Epithelial cell of prostate (primary cell): Measurements from ENCODE around the gene PREX1.
"Not testable (repeated sequence)": the region's sequence is repeated elsewhere in the genome, so short reads cannot be mapped to it uniquely, and the experiment has no call there.

Experiments used
- DNase-seq: peaks from one replicate; pipeline ENCODE4 v3.0.0-alpha.2; 2011; ENCODE audit warnings: low read depth, low spot score
- H3K27ac ChIP-seq: fragments of 450-650 bp; 2 replicates; pipeline ENCODE4 v1.5.1; 2017; ENCODE audit warnings: mild to moderate bottlenecking

The PREX1 gene

DNA sequence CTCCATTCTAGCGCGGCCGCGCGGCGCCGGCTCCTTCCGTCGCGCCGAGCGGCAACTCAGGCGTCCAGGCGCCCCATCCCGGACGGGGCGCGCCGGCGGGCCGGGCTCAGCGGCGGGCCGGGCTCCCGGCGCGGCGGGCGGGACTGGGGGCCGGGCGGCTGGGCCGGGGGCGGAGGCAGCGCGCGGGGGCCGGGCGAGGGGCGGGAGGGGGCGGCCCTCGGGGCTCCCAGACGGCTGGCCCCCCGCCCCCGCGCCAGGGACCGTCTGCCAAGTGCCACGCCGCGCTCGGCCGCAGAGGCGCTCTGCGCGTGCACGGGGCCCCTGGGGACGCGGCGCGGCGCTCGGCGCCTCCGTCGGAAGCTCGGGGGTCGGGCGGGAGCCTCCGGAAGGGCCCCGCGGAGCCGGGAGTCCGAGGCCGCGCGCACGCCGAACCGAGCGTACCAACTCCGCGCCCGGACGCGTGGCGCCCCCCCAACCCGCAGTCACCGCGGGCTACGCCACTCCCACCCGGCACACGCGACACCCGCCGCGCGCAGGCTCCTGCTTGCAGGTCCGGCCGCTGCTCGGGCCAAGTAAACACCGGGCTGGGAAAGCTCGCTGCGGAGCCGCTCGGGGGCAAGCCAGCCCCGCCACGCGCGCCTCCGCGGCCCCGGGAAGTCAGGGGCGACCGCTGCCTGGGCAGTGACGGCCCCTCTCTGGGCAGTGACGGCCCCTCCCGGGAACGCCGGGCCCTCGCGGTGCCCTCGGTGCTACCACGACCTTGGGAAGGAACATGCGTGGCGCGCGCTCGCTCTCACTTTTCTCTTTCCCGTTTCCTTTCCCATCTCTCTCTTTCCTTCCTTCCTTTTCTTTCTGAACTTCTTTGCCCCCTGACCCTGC is at the start of gene PREX1:
TSS of gene PREX1 (minus strand) at position 145 of the 879 bp plus-strand sequence. CDS start at position 6, 139 bp downstream.
- H3K27ac ChIP-seq, result no peak within 1 kb of the TSS
- DNase-seq, result no peak

DNA sequence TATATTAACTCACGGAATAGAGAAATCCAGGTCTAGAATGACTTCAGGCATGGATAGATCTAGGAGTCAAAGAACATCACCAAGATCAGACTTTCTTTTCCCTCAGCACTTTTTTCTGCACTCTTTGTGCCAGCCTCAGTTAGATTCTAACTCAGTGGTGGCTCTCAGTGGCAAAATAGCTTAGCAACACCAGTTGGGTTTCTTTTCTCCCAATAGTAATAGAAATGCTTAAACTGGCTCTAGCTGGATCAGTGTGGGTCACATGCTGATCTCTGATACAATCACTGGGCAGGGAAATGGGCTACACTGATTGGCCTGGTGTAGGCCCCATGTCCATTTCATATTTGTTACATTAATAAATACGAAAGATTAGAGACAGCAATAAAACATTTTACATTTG is 49.5 kb upstream of the PREX1 start:
- no peak overlapping the region for H3K27ac ChIP-seq
- DNase-seq, result no peak

DNA sequence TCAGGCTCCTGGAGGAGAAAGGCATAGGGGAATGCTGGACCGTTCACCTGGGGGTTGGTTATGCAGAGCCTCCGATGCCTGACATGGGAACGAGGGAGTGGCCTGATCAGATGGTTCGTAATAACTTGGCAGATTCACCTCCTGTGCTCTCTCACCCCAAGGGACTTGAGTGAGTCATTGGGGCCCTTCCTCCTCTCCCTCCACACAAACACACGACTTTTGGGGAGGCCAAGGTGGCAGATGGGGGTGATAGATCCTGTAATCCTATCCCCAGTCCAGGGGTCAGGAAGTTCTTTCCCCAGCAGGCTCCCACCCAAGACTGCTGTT is 48.1 kb upstream of the PREX1 start:
- no peak for DNase-seq
- H3K27ac ChIP-seq, result no peak overlapping the region

- DNase-seq, result no peak
- H3K27ac ChIP-seq, result no peak overlapping the region
These were observed 47.6 kb upstream of the PREX1 start for GRCh38 chr20:48875233-48875913.

DNA sequence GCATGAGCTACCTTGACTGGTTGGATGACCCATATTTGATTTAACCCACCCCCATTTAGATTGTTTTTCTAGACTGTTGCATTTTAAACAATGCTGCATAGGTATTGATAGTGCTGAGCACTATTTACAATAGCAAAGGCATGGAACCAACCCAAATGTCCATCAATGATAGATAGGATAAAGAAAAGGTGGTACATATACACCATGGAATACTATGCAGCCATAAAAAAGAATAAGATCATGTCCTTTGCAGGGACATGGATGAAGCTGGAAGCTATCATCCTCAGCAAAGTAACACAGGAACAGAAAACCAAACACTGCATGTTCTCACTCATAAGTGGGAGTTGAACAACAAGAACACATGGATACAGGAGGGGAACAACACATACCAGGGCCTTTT is 41.6 kb upstream of the PREX1 start:
- DNase-seq, H3K27ac ChIP-seq: not testable (repeated sequence)

DNA sequence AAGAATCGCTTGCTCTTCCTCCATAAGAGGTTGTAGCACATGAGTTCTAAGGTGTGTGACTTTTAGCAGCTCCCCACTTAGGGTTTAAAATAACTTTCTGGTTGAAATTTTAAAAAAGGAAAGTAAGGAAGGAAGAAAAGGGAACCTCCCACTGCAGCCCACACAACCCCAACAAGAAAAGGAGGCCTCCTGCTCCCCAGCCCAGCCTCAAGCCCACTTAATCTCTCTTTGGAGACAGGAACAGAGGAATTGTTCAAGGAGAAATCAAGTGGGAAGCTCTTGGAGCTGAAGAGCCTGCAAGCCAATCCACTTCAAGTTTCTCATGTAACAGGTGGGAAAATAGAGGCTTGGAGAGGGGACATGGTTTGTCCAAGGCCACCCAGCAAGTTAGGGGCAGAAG is 39.1 kb upstream of the PREX1 start:
- DNase-seq, result no peak
- H3K27ac ChIP-seq, result no peak overlapping the region

GRCh38 chr20:48864738-48865318 is 37.0 kb upstream of the PREX1 start:
- no peak overlapping the region for H3K27ac ChIP-seq
- DNase-seq, result no peak

DNA sequence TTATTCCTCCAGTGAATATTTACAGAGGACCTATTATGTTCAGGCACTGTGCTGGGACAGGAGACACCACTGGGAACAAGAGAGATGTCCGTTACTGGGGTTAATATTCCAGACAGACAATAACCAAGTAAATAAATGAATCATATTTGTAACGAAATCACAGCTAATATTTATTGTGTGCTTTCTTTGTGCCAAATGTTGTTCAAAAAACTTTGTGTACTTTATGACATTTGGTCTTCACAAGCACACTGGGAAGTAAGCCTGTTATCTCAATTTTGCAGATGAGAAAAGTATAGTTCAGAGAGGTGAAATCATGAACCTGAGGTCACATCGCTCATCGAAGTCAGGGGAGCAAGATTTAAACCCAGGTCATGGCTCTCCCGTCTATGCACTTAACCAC is 36.5 kb upstream of the PREX1 start:
- no peak overlapping the region for H3K27ac ChIP-seq
- no peak for DNase-seq

DNA sequence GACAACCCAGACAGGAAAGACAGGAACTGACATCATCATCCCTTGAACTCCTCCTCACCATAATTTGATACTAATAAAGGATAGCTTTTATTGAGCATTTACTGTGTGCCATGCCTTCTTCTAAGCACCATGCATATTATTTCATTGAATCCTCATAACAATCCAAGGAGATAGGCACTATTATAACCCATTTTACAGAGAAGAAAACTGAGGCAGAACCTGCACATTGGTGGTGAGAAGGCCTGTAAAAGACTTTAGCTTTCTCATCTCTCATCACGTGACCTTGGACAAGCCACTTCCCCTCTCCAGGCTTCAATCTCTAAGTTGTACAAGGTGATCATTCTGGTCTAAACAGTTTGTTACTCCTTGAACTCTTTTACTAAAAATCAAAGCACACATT is 34.5 kb upstream of the PREX1 start:
- DNase-seq, result no peak
- H3K27ac ChIP-seq, result no peak overlapping the region

DNA sequence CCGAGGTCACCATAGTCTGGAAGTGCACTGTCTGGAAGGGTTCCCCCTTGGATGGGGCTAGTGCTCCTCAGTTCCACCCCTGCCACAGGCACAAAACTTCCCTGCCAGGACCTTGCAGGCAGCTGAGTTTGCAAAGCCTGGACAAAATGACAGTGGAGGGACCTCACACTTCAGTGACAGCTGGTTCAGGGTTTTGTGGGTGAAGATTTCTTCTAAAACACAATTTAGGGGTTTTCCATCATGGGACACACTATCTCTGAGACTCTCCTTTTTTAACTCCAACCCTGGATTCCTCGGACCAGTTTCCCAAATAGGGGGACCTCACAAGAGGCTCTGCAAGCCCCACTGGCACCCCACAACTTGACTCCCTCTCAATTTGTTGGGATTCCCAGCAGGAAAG is 33.6 kb upstream of the PREX1 start:
- H3K27ac ChIP-seq, result no peak overlapping the region
- DNase-seq, result no peak

- no peak overlapping the region for H3K27ac ChIP-seq
These were observed 30.4 kb upstream of the PREX1 start for GRCh38 chr20:48858075-48858790.

DNA sequence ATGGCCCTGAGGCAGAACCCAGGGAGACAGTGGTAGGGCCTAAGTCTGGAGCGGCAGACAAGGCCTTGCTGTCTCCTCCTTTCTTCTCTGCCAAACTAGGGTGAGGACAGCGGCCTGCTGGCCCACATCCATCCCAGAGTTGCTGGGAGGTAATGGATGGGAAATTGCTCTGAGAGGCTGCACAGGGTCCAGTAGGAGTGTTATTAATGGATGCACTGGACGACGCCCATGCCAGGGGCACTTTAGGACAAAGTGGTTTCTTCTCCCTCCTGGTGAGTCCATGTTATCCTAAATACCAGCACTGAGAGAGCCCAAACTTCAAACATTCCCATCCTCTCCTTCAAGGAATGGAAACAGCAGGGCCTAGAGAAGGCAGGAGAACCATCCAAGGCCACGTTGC is 28.3 kb upstream of the PREX1 start:
- no peak overlapping the region for H3K27ac ChIP-seq
- no peak for DNase-seq

More at GRCh38 chr20:48858075-48858790, 30.4 kb upstream of the PREX1 start:
- no peak for DNase-seq

DNA sequence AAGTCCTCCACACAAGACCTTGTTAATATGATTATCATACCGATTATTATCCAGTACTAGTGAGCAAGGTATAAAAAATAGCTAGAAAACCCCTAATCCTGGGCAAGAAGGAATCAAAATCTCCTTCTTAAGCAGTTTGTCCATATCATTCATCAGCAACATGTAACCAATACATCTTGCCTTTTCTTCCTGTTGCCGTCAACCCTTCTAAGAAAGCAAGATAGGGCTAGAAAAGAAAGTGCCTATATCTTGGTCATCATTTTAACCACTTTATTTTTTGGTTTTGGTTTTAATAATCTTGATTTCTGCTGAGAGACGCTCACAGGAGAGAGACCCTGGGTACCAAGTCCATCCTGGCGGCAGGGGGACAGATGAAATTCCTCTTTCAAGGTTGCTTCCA is 27.2 kb upstream of the PREX1 start:
- no peak overlapping the region for H3K27ac ChIP-seq
- DNase-seq, result no peak

DNA sequence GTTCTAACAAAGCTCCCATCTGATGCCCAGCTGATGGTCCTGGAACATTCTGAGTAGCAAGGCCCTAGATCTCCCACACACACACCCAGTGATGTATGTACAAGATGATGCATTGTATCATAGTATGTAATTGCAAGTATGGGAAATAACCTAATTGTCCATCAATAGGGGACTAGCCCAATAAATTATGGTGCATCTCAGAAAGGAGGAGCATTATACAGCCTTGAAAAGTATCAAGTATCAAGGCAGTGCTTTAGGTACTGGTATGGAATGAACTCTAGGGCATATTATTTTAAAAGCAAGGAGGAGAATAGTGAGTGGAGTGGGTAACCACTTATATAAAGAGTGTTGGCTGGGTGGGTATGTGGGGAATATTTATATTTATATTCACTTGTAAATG is 24.8 kb upstream of the PREX1 start:
- DNase-seq, result no peak
- H3K27ac ChIP-seq, result no peak overlapping the region

- H3K27ac ChIP-seq, result no peak overlapping the region
- DNase-seq, result no peak
These were observed 23.8 kb upstream of the PREX1 start for GRCh38 chr20:48851579-48851978.

DNA sequence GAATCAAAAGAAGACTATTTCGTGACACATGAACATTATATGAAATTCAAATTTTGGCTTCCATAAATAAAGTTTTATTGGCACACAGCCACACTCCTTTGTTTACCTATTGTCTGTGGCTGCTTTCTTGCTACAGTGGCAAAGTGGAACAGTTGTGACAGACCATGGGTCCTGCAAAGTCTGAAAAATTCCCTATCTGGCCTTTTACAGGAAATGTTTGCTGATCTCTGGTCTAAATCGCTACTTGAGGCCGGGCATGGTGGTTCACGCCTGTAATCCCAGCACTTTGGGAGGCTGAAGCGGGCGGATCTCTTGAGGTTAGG is 23.1 kb upstream of the PREX1 start:
- no peak overlapping the region for H3K27ac ChIP-seq
- no peak for DNase-seq

DNA sequence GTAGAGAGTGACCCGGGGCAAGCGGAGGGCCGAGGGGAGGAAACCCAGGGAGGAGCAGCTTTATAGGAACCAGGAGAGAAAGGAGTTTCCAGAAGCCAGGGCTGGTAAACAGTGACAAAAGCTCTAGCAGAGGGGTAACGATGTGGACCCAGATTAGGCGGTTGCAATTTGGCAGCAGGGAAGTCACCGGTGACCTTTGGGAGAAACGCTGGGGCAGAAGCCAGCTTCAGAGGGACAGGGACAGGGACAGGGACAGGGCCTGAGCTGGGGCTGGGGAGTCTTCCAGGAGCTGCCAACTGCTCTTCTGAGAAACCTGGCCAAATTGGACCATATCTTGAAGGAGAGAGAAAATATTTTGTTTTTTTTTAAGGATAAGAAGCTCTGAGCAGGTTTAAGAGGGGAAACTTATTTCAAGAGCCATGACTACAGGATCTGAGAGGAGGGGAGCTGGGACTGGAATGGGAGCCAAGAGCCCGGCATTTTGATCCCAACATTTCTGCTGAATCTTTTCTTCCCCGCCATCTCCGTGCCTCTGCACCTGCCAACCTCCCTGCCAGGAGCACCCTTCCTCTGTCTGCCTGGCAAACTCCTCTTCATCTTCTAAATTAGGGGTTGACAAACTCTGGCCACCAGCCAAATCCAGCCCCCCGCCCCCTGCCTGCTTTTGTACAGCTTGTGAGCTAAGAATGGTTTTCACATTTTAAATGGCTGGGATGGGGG is 22.6 kb upstream of the PREX1 start:
- DNase-seq, result no peak
- no peak overlapping the region for H3K27ac ChIP-seq

DNA sequence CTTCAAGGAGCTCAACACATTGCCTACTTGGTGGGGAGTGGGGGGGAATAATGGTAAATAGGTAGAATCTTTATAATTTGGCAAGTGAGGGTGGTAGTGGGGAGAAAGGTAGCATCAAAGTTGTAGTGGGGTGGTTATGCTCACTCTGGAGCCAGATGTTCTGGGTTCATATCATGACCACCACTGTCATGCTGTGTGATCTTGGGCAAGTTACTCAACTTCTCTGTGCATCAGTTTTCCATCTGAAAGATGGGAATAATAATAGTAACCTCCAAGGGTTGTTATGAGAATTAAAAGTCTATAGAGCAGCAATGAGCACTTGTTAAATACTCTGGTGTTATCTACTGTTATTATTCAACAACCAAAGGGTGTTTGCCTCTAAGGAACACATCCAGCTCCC is 22.0 kb upstream of the PREX1 start:
- DNase-seq, result no peak
- H3K27ac ChIP-seq, result no peak overlapping the region

- H3K27ac ChIP-seq, result no peak overlapping the region
- no peak for DNase-seq
These were observed 21.5 kb upstream of the PREX1 start for GRCh38 chr20:48849299-48849698.

- DNase-seq, result no peak
- no peak overlapping the region for H3K27ac ChIP-seq
These were observed 19.9 kb upstream of the PREX1 start for GRCh38 chr20:48847498-48848205.
